ENCODE measurements around the gene ASB10.

Gene ASB10

DNA sequence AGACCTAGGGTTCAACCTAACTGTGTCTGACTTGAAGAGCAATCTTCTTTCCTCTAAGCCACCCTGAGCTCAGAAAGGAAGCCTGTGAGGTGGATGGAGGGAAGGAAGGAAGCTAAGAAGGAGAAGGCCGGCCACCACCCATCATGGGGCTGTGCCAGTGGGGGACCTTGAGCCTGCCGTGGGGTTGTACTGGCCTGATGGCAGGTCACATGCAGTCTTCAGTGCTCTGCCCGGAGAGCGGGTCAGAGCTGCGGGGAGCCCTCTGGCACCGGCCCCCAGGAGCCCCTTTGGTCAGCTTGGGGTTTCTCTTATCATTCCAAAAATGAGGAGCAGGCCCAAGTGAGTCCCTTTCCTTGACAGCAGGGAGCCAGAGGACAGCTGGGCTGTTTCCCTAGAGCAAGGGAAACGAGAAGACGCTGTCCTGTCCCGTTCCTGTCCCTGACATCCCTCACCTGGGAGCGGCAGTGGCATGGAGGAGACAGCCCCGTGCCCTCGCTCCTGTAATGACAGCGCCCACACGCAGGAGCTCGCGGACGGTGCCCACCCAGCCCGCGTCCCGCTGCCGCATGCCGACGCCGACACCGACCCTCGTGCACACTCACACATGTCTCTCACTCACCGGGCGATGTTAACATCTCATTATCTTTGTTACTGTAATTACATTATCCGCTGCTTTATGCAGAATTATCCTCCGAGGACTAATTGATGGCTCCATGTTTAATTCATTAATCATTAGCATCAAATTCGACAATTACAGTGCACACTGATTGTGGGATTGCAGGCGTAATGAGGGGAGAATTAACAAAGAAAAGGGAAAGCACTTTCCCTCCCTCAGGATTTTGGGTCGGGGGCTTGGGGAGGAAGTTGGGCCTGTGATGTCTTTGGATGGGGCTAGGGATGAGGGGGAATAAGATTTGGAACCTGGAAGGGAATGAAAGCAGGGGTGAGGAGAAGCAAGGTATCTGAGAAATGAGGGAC, 50.9 kb downstream of the ASB10 start:
- DNase-seq, result no peak

DNA sequence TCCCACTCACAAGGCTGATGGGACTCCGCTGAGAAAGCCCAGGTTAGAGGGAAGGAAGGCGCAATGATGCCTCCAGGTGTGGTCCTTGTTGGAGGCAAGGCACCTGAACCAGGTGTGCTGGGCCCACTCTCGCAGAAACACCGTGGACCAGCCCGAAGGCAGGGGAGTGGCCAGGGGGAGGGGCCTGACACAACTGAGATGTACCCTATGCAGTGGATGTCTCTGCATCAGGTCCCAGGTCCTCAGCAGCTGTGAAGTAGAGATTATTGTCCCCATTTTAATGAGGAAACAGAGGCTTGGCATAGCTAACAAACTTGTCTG, 51.6 kb downstream of the ASB10 start:
- no peak for DNase-seq

DNA sequence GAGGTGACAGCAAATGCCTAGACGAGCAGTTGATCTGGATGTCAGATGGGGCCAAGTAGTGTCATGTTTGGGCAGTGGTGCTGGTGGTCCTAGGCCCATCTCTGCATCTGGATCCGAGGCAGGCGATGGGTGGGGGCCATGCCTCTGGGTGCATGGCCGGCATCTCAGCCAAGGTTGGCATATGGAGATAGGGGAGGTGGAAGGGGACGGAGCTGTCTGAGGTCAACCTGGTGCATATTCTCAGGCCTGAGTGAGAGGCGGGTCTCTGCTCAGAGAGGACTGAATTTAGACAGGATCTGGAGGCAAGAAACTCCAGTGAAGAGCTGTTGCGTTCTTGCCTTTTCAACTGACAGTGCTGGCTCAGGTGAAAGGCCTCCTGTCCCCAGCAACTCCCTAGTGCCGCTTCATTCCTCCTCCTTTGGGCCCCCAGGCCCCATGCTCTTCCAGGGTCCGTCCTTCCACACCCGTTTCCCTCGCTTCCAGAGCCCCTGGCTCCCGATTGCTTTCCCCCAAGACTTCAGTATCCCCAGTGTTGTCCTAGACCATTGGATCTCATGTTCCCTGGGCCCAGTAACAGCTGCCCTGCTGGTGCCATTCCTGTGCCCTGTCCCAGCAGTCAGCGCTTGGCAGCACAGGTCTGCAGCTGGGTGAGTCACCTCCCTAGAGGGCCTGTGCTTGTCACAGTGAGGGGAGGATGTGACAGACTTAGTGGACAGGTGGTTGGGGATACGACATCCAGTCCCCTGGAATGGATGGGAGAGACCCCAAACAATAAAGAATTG, 52.1 kb downstream of the ASB10 start:
- no peak for DNase-seq

DNA sequence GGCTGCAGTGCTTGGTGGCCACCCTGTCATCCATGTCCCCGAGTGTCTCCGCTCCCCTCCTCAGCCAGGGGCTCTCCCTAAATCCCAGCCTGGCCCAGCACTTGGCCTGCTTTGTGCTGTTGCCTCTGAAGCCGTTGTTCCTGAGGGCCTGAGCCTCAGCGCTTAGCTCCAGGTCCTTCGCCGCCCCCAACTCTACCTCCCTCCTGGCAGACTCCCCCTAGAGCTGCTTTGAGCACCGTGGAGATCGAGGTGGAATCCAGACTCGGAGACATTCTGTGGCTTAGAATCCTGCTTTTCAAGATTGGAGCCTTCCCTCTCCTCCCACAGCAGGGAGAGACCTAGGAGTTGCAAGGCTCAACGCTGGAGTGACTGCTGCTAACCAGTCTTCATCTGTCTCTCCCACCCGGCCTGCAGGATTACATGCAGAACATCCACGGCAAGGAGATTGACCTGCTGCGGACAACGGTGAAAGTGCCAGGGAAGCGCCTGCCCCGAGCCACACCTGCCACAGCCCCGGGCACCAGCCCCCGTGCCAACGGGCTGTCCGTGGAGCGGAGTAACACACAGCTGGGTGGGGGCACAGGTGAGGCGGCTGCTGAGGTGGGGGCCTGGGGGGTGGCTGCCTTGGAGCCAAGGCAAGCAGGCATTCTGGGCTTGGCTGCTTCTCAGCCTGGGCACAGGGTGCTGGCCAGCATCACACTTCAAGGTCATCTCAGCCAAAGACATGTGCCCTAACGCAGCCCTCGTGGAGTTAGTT, 52.9 kb downstream of the ASB10 start:
- no peak for DNase-seq

DNA sequence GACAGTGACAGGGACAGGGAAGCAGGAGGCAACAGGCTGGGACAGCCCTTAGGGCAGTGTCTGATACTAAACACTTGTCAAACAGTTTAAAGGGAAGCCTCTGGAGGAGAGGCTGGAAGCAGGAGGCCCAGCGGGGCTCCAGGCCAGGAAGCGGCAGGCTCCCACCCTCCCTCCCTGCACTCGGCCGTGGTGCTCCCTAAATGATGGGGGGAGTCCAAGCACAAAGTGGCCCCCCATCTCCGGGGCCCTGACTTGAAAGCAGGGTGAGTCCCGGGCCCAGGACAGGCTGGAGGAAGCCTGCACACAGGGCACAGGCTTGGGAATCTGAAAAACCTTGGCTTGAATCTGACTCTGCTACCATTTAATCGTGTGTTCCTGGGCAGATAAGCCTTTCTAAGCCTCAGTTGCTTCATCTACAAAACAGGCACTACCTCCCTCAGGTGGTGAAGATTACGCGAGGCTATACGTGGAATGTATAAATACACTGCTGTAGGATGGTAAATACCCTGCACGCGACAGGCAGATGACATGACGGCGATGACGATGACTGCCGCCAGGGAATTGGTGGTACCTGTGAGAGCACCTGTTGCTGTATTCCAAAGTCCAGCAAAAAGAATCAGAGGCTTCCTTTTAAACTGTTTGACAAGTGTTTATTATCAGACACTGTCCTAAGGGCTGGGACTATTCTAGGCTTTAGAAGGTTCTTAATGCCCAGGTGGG, 53.6 kb downstream of the ASB10 start:
- DNase-seq, result no peak

DNA sequence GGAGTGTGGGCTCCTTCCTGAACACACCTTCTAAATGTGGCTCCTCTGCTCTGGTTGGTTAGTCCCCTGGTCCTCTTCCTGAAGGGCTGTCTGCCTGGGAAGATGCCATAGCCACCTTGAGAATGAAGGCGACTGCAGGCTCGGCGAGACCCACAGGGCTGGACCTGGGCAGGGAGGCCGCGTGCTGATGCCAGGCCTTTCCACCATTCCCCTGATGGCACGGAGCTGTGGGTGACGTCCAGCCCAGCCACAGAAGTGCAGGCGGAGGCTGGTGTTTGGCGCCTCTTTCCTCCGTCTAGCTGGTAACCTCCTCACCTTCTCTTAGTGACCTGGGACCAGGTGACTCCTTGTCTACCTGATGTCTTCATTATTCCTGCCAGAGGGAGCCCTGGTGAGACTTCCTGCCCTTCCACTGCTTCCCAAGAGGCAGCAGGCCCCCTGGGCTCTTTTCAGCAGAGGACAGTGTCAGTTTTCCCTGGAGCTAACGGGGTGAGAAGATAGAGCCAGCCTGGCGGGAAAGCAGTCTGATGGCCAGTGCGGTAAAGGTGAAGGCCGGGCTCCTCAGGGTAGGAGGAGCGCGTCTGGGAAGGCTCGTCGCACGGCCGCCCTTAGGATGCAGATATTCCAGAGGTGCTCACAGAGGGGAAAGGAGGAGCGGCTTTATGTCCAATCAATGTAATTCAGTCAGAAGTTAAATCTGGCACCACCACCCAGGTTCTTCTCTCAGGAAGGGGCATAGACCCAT, 54.4 kb downstream of the ASB10 start:
- no peak for DNase-seq

DNA sequence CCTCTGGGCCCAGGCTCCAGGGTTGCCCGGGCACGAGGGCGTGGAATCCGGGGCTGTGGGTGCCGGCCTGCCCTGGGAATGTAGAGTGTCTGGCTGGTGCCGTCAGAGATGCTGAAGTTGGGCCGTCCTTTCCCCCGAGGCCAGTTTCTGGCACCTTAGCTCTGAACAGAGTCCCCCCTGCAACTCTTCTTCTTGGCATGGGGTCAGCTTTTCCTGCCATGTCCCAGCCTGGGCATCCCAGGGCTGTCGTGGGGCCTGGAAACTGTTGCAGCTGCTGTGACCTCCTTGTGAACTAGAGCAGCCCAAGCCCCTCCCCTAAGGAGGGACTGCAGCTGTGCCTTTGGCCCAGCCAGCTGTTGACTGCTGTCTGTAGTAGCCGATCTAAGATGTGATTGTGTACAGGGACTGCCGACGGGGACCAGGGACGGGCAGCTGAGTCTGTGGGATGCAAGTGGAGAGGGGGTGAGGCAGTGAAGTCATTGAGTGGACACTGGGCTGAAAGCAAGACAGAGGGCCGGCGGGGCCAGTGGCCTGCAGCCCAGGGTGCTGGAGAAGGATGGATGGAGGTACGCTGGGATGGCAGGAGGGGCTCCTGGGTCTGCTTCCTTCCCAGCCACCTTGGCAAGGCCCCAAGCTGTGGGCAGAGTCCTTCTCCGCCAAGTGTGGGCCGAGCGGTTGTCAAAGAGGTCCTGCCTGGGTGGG, 55.3 kb downstream of the ASB10 start:
- no peak for DNase-seq

DNA sequence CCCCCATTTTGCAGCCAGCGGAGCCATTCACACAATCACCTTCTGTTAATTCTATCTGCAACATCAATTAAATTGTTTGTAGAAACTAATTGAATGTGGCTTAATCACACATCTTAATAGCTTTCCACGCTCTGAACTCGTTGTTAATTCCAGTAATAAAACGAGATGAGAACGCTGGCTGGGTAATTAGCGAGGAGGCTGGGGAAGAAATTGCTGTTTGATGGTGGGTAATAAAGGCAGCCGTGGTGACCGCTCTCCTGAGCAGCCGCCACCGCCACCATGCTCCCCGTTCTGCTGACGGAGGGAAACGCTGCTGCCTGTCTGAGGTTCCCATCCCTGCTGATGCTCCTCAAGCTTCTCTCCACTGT, 55.8 kb downstream of the ASB10 start:
- DNase-seq, result no peak

DNA sequence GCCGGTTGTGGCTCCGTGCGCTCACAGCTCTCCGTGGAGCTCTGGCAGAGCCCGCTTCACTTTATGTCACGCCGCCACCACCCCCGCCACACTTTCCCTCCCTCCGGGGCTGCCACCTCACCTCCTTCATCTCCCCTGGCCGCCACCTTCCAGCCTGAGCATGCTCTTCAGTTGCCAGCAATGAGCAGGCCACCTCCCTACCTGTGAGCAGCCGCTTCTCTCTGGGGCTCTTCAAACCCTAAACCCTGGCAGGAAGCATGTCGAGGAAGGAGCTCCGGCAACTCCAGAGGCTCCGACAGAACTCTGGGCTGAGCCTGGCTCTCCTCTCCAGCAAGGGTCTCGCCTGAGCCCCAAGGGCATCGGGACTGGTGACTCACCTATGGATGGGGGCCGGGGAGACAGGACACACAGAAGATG, 56.3 kb downstream of the ASB10 start:
- DNase-seq, result no peak

DNA sequence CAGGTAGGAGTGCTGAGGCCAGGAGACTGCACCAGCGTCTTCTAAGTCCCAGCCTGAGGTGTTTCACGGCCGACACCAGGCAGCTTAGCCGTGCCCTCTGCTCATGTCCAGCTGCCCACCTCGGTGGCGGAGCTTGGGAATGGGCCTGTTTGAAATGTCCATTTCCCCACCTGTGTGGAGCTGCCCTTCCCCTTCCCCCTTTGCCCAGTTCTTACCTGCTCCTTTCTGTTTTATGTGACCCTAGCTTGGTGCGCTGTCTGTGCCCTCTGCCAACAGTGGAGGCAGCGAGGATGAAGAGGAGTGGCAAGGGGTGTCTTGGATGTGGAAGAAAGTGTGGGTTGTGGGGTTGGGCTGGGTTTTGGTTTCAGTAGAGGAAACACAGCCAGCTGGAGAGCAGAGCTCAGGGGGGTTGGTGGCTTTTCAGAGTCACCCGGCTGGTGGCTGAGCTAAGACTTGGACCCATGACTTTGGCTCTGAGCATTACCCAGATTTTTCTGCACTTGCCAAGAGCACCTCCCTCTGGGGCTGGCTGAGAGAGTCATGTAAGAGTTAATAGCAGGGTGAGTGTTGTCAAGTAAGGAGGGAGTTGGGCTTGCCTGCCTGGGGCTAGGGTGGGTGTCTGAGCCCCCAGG, 57.0 kb downstream of the ASB10 start:
- no peak for DNase-seq

DNA sequence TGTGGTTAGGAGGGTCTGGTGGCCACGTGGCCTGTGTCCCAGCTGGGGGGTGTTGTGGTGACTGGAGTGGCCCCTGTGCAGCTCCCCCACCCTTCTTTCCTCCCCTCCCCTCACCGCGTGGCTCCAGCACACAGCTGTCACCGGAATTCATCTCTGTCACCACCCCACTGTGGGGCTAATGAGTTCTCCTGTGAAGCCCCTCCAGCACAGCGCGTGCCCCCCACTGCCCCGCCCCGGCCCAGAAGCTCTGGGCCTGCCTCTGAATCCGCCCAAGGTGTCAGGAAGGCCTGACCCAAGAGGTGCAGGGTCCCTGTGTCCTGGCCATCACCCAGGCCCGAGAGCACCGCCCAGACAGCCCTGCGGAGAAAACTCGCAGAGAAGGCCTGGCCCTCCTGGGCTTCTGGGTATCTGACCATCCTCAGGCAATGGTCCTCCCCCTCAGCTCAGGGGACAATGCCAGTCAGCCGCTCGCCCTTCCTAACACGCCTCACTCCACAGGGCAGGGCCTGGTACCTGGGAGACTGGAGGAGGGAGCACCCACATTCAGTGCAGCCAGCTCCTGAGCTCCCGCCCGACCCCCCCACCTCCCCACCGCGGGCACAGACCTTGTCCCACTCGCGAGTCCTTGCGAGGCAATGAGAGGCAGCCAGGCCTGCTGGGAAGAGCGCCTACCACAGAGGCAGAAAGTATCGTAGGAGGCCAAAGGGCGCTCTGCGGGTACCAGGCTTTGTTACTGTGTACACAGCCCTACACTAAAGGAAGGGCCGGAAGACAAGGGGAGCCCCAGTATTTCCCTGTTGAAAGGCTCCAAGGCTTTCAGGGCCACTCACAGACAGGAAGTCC, 57.7 kb downstream of the ASB10 start:
- DNase-seq, result no peak

DNA sequence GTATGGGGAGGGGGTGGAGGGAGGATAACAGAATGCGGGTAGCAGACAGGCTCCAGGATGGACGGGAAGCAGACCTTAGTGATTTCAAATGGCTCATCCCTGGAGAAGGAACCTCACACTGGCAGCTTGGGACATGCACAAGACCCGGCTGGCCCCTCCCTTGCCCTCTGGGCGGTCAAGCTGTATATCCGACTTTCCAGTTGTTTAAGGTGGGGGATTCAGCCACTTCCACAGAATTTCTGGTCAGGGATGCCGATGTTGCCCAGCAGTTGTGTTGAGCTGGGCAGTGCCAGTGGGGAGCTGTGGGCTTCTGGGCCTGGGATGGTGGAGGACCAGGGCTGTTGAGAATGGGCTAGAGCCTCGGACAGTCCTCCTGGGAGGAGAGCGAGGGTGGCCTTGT, 58.3 kb downstream of the ASB10 start:
- DNase-seq, result no peak

DNA sequence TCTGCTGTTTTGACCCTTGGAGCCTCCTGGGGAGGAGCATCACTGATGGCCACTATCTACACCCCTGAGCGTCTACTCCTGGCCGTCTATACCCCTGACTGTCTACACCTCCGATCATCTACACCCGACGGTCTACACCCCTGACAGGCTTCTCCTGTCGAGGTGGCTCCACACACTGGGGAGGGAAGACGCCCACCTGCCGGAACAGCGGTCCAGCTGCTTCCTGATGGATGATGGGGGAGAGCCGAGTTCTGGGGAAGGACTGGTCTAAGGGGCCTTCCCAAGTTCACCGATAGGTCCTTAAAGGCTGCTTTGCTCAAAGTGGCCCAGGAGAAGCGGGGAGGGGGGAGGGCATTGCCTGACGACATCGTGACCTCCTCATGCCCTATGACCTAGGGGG, 58.9 kb downstream of the ASB10 start:
- DNase-seq, result no peak

DNA sequence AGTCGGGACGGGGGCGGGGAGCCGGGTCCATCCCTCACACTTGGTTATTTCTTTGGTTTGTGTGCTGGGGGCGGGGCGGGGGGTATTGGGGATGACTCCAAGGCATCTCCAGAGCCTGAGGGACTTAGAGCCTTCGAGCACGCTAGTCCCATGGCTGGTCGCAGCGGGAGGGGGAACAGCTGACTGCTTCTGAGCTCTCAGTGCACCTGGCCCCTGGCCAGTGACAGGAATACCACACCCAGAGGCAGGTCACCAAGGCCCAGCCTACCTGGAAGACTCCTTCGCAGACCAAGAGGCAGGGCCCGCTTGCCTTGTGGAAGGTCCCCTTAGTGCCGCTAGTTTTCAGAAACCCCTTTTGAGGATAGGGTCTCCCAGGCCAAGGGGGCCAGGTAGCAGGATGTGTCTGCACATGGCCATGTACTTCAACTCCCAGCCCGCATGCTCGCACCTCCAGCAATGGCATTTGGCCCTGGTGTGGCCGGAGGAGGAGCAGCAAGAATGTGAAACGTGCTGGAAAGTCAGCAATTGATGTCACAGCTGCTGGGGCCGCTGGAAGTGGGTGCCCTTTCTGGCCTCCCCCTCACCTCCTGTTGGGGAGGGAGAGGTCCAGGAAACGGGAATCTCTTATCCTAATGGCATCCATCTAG, 60.4 kb downstream of the ASB10 start:
- DNase-seq, result no peak

DNA sequence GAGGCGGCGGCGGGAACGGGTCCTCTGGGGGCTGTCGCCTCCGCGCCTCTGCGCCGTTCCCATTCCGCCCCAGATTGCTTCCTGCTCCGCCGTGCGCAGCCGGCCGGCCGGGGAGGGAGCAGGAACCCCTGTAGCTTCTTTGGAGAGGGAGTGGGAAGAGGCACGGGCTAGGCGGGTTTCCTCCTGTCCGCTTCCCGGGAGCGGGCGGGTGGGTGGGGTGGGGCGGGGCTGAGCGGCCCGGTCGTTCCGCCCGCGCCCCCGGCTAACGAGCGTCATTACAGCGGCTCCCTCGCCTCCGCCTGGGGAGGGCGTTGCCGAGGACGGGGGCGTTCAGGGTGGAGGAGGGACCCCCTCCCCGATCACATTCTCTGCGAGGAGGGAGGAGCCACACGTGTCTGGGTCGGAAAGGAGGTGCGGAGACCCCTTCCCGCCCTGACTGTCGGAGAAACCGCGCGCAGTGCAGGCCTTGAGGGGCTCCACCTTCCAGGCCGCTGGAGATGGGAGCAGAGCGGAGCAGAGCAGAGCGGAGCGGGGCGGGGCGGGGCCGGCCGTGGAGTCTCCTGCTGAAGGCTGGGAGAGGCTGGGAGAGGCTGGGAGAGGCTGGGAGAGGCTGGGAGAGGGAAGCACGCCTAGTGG, 61.1 kb downstream of the ASB10 start:
- no peak for DNase-seq

Data from stimulated activated CD4-positive, alpha-beta T cell treated with anti-CD3 and anti-CD28 coated beads, Interleukin-4, amount 100 ng/mL, for 4 hours (primary cell).